ENCODE data around the gene PKP4.

- TF ChIP-seq, protein P1, sequence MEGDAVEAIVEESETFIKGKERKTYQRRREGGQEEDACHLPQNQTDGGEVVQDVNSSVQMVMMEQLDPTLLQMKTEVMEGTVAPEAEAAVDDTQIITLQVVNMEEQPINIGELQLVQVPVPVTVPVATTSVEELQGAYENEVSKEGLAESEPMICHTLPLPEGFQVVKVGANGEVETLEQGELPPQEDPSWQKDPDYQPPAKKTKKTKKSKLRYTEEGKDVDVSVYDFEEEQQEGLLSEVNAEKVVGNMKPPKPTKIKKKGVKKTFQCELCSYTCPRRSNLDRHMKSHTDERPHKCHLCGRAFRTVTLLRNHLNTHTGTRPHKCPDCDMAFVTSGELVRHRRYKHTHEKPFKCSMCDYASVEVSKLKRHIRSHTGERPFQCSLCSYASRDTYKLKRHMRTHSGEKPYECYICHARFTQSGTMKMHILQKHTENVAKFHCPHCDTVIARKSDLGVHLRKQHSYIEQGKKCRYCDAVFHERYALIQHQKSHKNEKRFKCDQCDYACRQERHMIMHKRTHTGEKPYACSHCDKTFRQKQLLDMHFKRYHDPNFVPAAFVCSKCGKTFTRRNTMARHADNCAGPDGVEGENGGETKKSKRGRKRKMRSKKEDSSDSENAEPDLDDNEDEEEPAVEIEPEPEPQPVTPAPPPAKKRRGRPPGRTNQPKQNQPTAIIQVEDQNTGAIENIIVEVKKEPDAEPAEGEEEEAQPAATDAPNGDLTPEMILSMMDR (IDR thresholded peaks at IDR 0.05) = no peak
- TF ChIP-seq EP300 (IDR thresholded peaks at IDR 0.05) (no peak), POLR2AphosphoS5 (IDR thresholded peaks at IDR 0.05) (no peak)
Observed at GRCh38 chr2:158662421-158662820, 205.7 kb downstream of the PKP4 start.
